RWPE2 (cell line): ENCODE results near the gene PIGL.

Experiments used
- ATAC-seq: fragments of 200-7000 bp; cut with Tn5 transposase; 3 replicates; pipeline ENCODE4 v1.9.1; 2021; ENCODE audit warnings: low read depth
- DNase-seq: peaks from one replicate; pipeline ENCODE4 v3.0.0-alpha.2; 2020; ENCODE audit warnings: low spot score
- H3K27ac ChIP-seq: fragments of 450-650 bp; 2 replicates; pipeline ENCODE4 v1.5.1; 2017; ENCODE audit warnings: mild to moderate bottlenecking; ENCODE audit not compliant: poor library complexity, severe bottlenecking
- H3K27me3 ChIP-seq: fragments of 250-450 bp; sonication (Bioruptor Pico); 2 replicates; pipeline ENCODE4 v1.5.1; 2021; ENCODE audit warnings: mild to moderate bottlenecking, moderate library complexity; ENCODE audit not compliant: insufficient read depth, poor library complexity, severe bottlenecking
- H3K36me3 ChIP-seq: fragments of 250-450 bp; sonication (Bioruptor Pico); 2 replicates; pipeline ENCODE4 v1.5.1; 2020; ENCODE audit warnings: low read depth, mild to moderate bottlenecking, moderate library complexity
- H3K4me1 ChIP-seq: fragments of 250-450 bp; sonication (Bioruptor Pico); 2 replicates; pipeline ENCODE4 v1.5.1; 2021; ENCODE audit warnings: mild to moderate bottlenecking, moderate library complexity; ENCODE audit not compliant: insufficient read depth, poor library complexity, severe bottlenecking
- H3K4me3 ChIP-seq: fragments of 250-450 bp; sonication (Bioruptor Pico); 2 replicates; pipeline ENCODE4 v1.5.1; 2021; ENCODE audit warnings: mild to moderate bottlenecking, moderate library complexity; ENCODE audit not compliant: severe bottlenecking
- H3K9me3 ChIP-seq: fragments of 250-450 bp; sonication (Bioruptor Pico); 2 replicates; pipeline ENCODE4 v1.5.1; 2021; ENCODE audit warnings: mild to moderate bottlenecking, moderate library complexity; ENCODE audit not compliant: severe bottlenecking
- TF ChIP-seq, protein P1 (sequence below): fragments of 450-650 bp; IDR thresholded peaks from one replicate; pipeline ENCODE4 v1.5.1; 2017; ENCODE audit warnings: mild to moderate bottlenecking, moderate library complexity; ENCODE audit not compliant: poor library complexity, severe bottlenecking

The PIGL gene

DNA sequence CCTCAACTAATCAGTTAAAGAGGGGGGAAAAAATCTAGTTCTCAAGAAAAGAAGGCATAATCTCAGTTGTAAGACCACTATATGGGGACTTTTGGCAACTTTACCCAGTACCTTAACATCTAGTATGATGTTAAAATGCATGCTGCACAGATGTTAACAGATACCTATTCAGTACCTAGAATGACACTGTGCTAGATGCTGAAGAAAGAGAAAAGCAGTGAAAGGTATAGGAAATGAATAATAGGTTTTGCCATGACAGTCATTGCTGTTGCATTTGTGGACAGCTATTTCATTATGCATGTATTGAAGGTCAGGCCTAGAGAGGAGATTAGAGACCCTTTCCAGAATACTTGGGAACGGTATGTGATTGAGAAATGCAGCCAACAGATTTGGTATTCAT, 34.5 kb downstream of the PIGL start:
- no peaks in the 10 kb centered on the region for H3K9me3 ChIP-seq
- no peak overlapping the region for H3K4me3 ChIP-seq
- H3K27me3 ChIP-seq = no peaks in the 10 kb centered on the region
- TF ChIP-seq, protein P1, sequence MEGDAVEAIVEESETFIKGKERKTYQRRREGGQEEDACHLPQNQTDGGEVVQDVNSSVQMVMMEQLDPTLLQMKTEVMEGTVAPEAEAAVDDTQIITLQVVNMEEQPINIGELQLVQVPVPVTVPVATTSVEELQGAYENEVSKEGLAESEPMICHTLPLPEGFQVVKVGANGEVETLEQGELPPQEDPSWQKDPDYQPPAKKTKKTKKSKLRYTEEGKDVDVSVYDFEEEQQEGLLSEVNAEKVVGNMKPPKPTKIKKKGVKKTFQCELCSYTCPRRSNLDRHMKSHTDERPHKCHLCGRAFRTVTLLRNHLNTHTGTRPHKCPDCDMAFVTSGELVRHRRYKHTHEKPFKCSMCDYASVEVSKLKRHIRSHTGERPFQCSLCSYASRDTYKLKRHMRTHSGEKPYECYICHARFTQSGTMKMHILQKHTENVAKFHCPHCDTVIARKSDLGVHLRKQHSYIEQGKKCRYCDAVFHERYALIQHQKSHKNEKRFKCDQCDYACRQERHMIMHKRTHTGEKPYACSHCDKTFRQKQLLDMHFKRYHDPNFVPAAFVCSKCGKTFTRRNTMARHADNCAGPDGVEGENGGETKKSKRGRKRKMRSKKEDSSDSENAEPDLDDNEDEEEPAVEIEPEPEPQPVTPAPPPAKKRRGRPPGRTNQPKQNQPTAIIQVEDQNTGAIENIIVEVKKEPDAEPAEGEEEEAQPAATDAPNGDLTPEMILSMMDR = no peak
- peaks cover 2% of the 10 kb centered on the region for H3K4me1 ChIP-seq
- no peak for ATAC-seq
- no peak for DNase-seq
- no peak overlapping the region for H3K27ac ChIP-seq
- no peaks in the 10 kb centered on the region for H3K36me3 ChIP-seq

DNA sequence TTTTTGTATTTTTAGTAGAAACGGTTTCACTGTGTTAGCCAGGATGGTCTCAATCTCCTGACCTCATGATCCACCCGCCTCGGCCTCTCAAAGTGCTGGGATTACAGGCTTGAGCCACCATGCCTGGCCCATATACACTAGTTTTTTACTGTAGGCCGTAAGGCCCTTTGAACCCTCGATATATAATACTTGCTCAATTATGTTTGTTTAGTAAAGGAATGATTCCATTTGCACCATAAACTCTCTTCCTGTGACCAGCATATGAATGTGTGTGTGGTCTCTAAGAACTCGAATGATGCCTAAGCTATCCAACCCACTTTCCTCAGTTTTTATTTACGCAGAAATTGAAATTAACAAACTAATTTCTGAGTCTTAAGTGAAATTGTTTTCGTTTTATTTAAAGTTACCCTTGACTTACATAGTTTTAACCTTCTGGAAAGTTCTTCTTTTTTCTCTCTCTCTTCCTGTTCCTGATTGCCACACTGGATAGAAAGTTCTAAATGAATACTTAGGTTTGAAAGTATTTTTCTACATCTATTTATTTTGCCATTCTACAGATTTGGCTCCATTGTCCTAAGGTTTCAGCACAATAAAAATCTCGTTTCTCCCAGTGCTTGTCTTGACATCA, 37.9 kb downstream of the PIGL start:
- H3K27ac ChIP-seq = no peak overlapping the region
- TF ChIP-seq, protein P1 = no peak
- no peak for DNase-seq
- no peaks in the 10 kb centered on the region for H3K9me3 ChIP-seq
- ATAC-seq = no peak
- H3K4me3 ChIP-seq = no peak overlapping the region
- peaks cover 2% of the 10 kb centered on the region for H3K4me1 ChIP-seq
- H3K36me3 ChIP-seq = no peaks in the 10 kb centered on the region
- H3K27me3 ChIP-seq = no peaks in the 10 kb centered on the region

DNA sequence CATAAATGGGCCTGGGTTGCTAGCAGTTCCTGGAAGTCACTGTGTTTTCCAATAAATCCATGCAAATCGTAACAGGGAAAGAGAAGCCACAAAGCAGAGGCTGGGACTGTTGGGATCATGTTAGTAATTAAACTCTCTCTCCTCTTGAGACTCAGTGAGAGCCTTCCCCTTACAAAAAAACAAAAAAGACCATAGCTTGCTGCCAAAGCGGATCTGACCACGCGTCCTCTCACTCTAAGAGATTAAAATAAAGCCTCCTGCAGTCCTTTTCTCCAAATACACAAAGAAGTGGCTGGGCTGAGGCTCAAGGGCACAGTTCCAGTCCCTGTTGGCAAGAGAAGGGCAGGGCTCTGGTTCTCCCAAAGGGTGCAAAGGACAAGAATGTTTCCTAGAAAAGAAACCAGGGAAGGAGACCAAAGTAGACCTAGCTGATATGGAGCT, 38.5 kb downstream of the PIGL start:
- Histone ChIP-seq H3K27ac (no peak overlapping the region), H3K36me3 (no peaks in the 10 kb centered on the region), H3K27me3 (no peaks in the 10 kb centered on the region), H3K4me3 (no peak overlapping the region), H3K4me1 (peaks cover 2% of the 10 kb centered on the region), H3K9me3 (no peaks in the 10 kb centered on the region)
- no peak for ATAC-seq
- TF ChIP-seq, protein P1 = no peak
- no peak for DNase-seq

DNA sequence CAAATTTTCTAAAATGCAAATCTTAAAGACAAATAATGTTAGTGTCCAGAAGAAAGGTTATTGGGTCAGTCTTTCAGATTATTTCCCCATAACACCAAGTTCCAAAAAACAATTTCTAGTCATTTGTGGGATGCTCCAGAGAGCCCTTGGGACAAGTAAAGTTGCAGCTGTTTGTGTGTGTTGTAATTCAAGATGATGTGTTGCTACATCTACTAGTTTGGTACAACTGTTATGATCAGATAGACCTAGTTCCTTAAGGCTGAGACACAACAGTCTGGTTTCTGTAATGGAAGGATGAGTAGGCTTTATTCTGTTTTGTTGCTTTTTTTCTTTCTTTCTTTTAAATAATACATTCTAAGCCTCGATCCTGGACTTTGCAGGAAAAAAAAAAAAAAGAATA, 41.9 kb downstream of the PIGL start:
- Histone ChIP-seq H3K4me3 (no peak overlapping the region), H3K4me1 (no peaks in the 10 kb centered on the region), H3K36me3 (no peaks in the 10 kb centered on the region), H3K27me3 (no peaks in the 10 kb centered on the region), H3K9me3 (no peaks in the 10 kb centered on the region), H3K27ac (no peak overlapping the region)
- TF ChIP-seq, protein P1 = no peak
- DNase-seq = no peak
- ATAC-seq = no peak

DNA sequence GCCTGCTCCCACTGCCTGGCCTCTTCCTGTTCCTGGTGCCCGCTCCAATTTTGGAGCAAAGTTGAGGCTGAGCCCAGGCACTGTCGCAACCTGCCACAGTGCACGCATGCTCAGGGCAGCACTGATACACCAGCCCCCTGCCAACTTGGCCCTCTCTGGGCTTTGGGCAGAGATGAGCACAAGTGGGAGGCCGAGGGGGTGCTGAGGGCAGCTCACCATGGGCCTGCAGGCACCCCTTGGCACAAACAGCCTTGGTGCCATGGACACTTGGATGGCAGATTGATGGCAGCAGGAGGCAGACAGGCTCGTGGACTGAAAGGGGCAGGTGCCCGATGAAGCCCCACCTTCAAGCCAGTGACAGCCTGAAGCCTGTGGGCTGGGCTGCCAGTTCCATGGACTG, 42.9 kb downstream of the PIGL start:
- ATAC-seq (no peak), DNase-seq (no peak)
- H3K27ac ChIP-seq = no peak overlapping the region
- H3K4me1 ChIP-seq = no peaks in the 10 kb centered on the region
- no peaks in the 10 kb centered on the region for H3K27me3 ChIP-seq
- TF ChIP-seq, protein P1 = no peak
- H3K9me3 ChIP-seq = no peaks in the 10 kb centered on the region
- no peaks in the 10 kb centered on the region for H3K36me3 ChIP-seq
- no peak overlapping the region for H3K4me3 ChIP-seq
